ENCODE measurements around the gene LMOD1. TPM values are rescaled to one million over a fixed set of nuclear protein-coding genes. Genes with fewer than 3 reads are reported as not detected.

LMOD1 gene
- under 0.01 and 0.15 TPM in 2 replicates for total RNA-seq

DNA sequence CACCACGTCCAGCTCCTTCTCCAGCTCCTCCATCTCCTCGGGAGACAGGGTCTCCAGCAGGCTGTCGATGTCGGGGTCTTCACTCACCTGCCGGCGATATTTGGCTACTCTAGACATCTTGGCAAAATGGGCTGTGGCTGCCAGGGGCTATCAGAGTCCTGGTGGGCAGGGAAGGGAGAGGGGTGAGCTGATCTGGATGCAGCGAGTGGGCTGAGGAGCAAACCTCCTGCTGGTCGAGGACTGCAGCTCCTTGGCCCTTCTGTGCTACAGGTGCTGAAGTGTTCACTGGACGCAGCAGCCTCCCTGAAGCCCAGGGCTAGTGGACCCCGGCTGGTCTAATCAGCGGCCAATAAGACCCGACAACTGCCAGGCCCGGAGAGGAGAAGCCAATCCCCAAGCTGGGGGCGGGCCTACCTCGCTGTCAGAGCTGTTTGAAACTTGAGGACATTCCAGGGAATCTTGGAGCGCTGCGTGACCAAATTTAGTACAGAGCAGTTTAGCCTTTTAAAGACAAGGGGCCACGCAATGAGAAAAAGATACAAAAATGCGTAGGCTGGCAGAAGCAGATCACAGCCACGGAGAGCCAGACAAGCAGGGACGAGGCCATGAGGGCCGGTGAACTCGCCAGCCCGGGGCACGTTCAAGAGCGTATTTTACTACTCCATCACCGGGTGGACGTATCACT, at the start of gene LMOD1:
Gene LMOD1, minus strand, starts transcription at position 325 of the 685 bp plus-strand sequence. Its CDS starts 208 bp downstream, at position 117.

GRCh38 chr1:201982623-201983379, 36.5 kb upstream of the LMOD1 start, which contains the start of gene RNPEP:
Gene RNPEP, plus strand, starts transcription at chr1:201982648. Its CDS starts 19 bp downstream, at chr1:201982667.

GRCh38 chr1:201955009-201955728, 8.8 kb upstream of the LMOD1 start, which contains the start of gene TIMM17A:
Gene TIMM17A, plus strand, starts transcription at chr1:201955503. Its CDS starts 24 bp downstream, at chr1:201955527.

GRCh38 chr1:201888282-201889089, 57.9 kb downstream of the LMOD1 start, which contains the start of gene SHISA4:
Gene SHISA4, plus strand, starts transcription at chr1:201888898. Its CDS starts 97 bp downstream, at chr1:201888995.

Other genes starting within 250 kb of the LMOD1 start
- 17.5 and 25.1 TPM in 2 replicates for gene IPO9, start 117.4 kb downstream of the LMOD1 start, total RNA-seq
- 9.0 and 13.0 TPM in 2 replicates for gene SHISA4, start 57.6 kb downstream of the LMOD1 start, total RNA-seq
- 110 and 123 TPM in 2 replicates for gene TIMM17A, start 9.0 kb upstream of the LMOD1 start, total RNA-seq
- 50.9 and 54.6 TPM in 2 replicates for gene RNPEP, start 36.1 kb upstream of the LMOD1 start, total RNA-seq
- gene ELF3, start 64.0 kb upstream of the LMOD1 start, total RNA-seq = 0.30 and 0.32 TPM in 2 replicates
- not detected in 2 replicates for gene GPR37L1, start 176.4 kb upstream of the LMOD1 start, total RNA-seq
- gene ARL8A, start 198.2 kb upstream of the LMOD1 start, total RNA-seq = 21.8 and 39.2 TPM in 2 replicates
- gene PTPN7, start 214.1 kb upstream of the LMOD1 start, total RNA-seq = 0.30 and 3.2 TPM in 2 replicates
- gene LGR6, start 247.3 kb upstream of the LMOD1 start, total RNA-seq = not detected in 2 replicates